IMR-90 (cell line): ENCODE results near the gene DDX46. TPM values are rescaled to one million over a fixed set of nuclear protein-coding genes. Genes with fewer than 3 reads are reported as not detected.
A peak's percentile ranks its signal among the peaks of the same experiment; 100 is the strongest.

ENCODE experiments used
- ATAC-seq: fragments of 200-7000 bp; cut with Tn5 transposase; 2 replicates; pipeline ENCODE4 v1.9.1; 2020; ENCODE audit warnings: low read depth, mild to moderate bottlenecking, moderate library complexity
- BruUV-seq: library from RNA; stranded (reverse); fragments of 400-500 nt; replicated peaks from 2 replicates; lab custom pipeline; 2021; lab: Mats Ljungman, UMichigan
- CTCF ChIA-PET: fragments of 300-600 bp; formaldehyde crosslinking; extraction: SDS; loops from one replicate; lab custom pipeline; 2021; ENCODE audit warnings: antibody characterized with exemption; lab: Yijun Ruan, JAX
- POLR2A ChIA-PET: fragments of 300-600 bp; sonication (Branson Sonifier 250); formaldehyde crosslinking; loops from one replicate; lab custom pipeline; 2022; ENCODE audit warnings: antibody characterized with exemption; ENCODE audit not compliant: unreplicated experiment; lab: Charles Lee
- DNase-seq: peaks from one replicate; pipeline ENCODE4 v3.0.0; 2013
- H2AFZ ChIP-seq: replicated peaks from 2 replicates; pipeline ENCODE3; 2013; ENCODE audit warnings: low read length, mild to moderate bottlenecking; ENCODE audit not compliant: poor library complexity
- H2AK5ac ChIP-seq: 2 replicates; pipeline ENCODE4 v1.6.1; 2013; ENCODE audit warnings: low read depth, low read length, inconsistent platforms
- H2AK9ac ChIP-seq: replicated peaks from 2 replicates; pipeline ENCODE3; 2013; ENCODE audit warnings: mild to moderate bottlenecking, low read depth, low read length, moderate library complexity; ENCODE audit not compliant: poor library complexity
- H2BK120ac ChIP-seq: 2 replicates; pipeline ENCODE4 v1.6.1; 2013; ENCODE audit warnings: low read depth, low read length, inconsistent platforms
- H2BK15ac ChIP-seq: 3 replicates; pipeline ENCODE4 v1.6.1; 2013; ENCODE audit warnings: low read depth, low read length, inconsistent platforms
- H2BK20ac ChIP-seq: 2 replicates; pipeline ENCODE4 v1.6.1; 2013; ENCODE audit warnings: low read depth, mild to moderate bottlenecking, inconsistent platforms, low read length, moderate library complexity
- H2BK5ac ChIP-seq: 2 replicates; pipeline ENCODE4 v1.6.1; 2013; ENCODE audit warnings: mild to moderate bottlenecking, low read depth, low read length, inconsistent platforms; ENCODE audit not compliant: poor library complexity, severe bottlenecking
- H3K14ac ChIP-seq: replicated peaks from 2 replicates; pipeline ENCODE4 v1.6.1; 2013; ENCODE audit warnings: low read depth, low read length, inconsistent platforms
- H3K18ac ChIP-seq: 2 replicates; pipeline ENCODE4 v1.6.1; 2013; ENCODE audit warnings: low read depth, low read length, control low read depth
- H3K23ac ChIP-seq: 2 replicates; pipeline ENCODE4 v1.6.1; 2013; ENCODE audit warnings: low read depth, low read length, inconsistent platforms
- H3K27ac ChIP-seq: 2 replicates; pipeline ENCODE4 v1.5.1; 2013; ENCODE audit warnings: mild to moderate bottlenecking, control low read depth, low read length; ENCODE audit not compliant: insufficient read depth
- H3K27me3 ChIP-seq: 2 replicates; pipeline ENCODE4 v1.6.1; 2013; ENCODE audit warnings: low read length; ENCODE audit not compliant: control insufficient read depth, insufficient read depth
- H3K36me3 ChIP-seq: 2 replicates; pipeline ENCODE4 v1.6.1; 2013; ENCODE audit warnings: low read length, mixed read lengths; ENCODE audit not compliant: control insufficient read depth, insufficient read depth
- H3K4ac ChIP-seq: 2 replicates; pipeline ENCODE4 v1.6.1; 2013; ENCODE audit warnings: low read depth, low read length, inconsistent platforms
- H3K4me1 ChIP-seq: 2 replicates; pipeline ENCODE4 v1.6.1; 2013; ENCODE audit warnings: low read length, mixed read lengths; ENCODE audit not compliant: control insufficient read depth, insufficient read depth
- H3K4me2 ChIP-seq: 2 replicates; pipeline ENCODE4 v1.6.1; 2013; ENCODE audit warnings: low read depth, mild to moderate bottlenecking, control low read depth, low read length, moderate library complexity
- H3K4me3 ChIP-seq: 2 replicates; pipeline ENCODE4 v1.5.1; 2013; ENCODE audit warnings: low read depth, mild to moderate bottlenecking, control low read depth, low read length, moderate library complexity; ENCODE audit not compliant: insufficient read depth
- H3K56ac ChIP-seq: 2 replicates; pipeline ENCODE4 v1.6.1; 2013; ENCODE audit warnings: low read length, inconsistent platforms; ENCODE audit not compliant: insufficient read depth; ENCODE audit errors: extremely low read depth
- H3K79me1 ChIP-seq, 2 experiments: 2 replicates each; pipeline ENCODE4 v1.6.1; 2013; ENCODE audit warnings: low read length in 2 of 2, inconsistent platforms in 1 of 2, low read depth in 1 of 2
- H3K9ac ChIP-seq: 2 replicates; pipeline ENCODE4 v1.6.1; 2013; ENCODE audit warnings: low read depth, low read length, control low read depth
- H3K9me1 ChIP-seq: 2 replicates; pipeline ENCODE4 v1.6.1; 2013; ENCODE audit warnings: low read length, inconsistent platforms; ENCODE audit not compliant: insufficient read depth
- H3K9me3 ChIP-seq: 2 replicates; pipeline ENCODE4 v1.6.1; 2013; ENCODE audit warnings: low read length; ENCODE audit not compliant: control insufficient read depth, insufficient read depth
- H4K20me1 ChIP-seq: 2 replicates; pipeline ENCODE4 v1.6.1; 2013; ENCODE audit warnings: low read length, inconsistent platforms; ENCODE audit not compliant: insufficient read depth
- H4K5ac ChIP-seq: 2 replicates; pipeline ENCODE4 v1.6.1; 2013; ENCODE audit warnings: mild to moderate bottlenecking, low read depth, low read length, control low read depth
- H4K8ac ChIP-seq, 2 experiments: 2 replicates each; pipeline ENCODE4 v1.6.1; 2013; ENCODE audit warnings: low read depth in 2 of 2, low read length in 2 of 2, control low read depth in 1 of 2, inconsistent platforms in 1 of 2
- H4K91ac ChIP-seq: 2 replicates; pipeline ENCODE4 v1.6.1; 2013; ENCODE audit warnings: low read depth, low read length, inconsistent platforms; ENCODE audit not compliant: insufficient read depth
- CEBPB ChIP-seq: IDR thresholded peaks from 2 replicates; pipeline ENCODE4 v1.6.1; 2012; ENCODE audit warnings: low read depth, low read length, improper control_type of control experiment
- ELK1 ChIP-seq: fragments of 150-350 bp; IDR thresholded peaks from 2 replicates; pipeline ENCODE4 v1.6.1; 2016; ENCODE audit warnings: low read depth, mild to moderate bottlenecking, low read length, moderate library complexity, borderline replicate concordance
- FOS ChIP-seq: fragments of 150-350 bp; IDR thresholded peaks from 2 replicates; pipeline ENCODE4 v1.6.1; 2016; ENCODE audit warnings: low read depth, low read length
- MAFK ChIP-seq: IDR thresholded peaks from 2 replicates; pipeline ENCODE4 v1.6.1; 2012; ENCODE audit warnings: low read depth, low read length, improper control_type of control experiment
- MAZ ChIP-seq: IDR thresholded peaks from 2 replicates; pipeline ENCODE4 v1.6.1; 2012; ENCODE audit warnings: low read depth, mild to moderate bottlenecking, low read length, improper control_type of control experiment, moderate library complexity, borderline replicate concordance
- MXI1 ChIP-seq: IDR thresholded peaks from 2 replicates; pipeline ENCODE4 v1.6.1; 2012; ENCODE audit warnings: low read depth, mild to moderate bottlenecking, low read length, moderate library complexity, borderline replicate concordance
- NFE2L2 ChIP-seq: fragments of 150-350 bp; IDR thresholded peaks from 2 replicates; pipeline ENCODE4 v1.6.1; 2016; ENCODE audit warnings: low read depth, mild to moderate bottlenecking, low read length
- SMC3 ChIP-seq: fragments of 150-350 bp; IDR thresholded peaks from 2 replicates; pipeline ENCODE4 v1.6.1; 2016; ENCODE audit warnings: low read depth, mild to moderate bottlenecking, antibody characterized with exemption, low read length, moderate library complexity
- WGBS, 2 experiments: methylation state at CpG; one replicate each; pipeline versions ENCODE4 v1.1.5 to v1.1.7; 2013; ENCODE audit warnings: missing lambda C conversion rate in 2 of 2; ENCODE audit not compliant: insufficient read length in 1 of 2; ENCODE audit errors: extremely low coverage in 2 of 2; 5-methylcytosine and 5-hydroxymethylcytosine counted together
- dilution Hi-C: fragments of 300-500 bp; cut with HindIII; formaldehyde crosslinking; loops from one replicate; pipeline ENCODE4 v1.14.3; 2018; ENCODE audit warnings: low sequenced_read_pairs; ENCODE audit not compliant: unreplicated experiment
- in situ Hi-C: fragments of 300-500 bp; cut with MboI; formaldehyde crosslinking; loops from 3 replicates; pipeline ENCODE4 v1.14.3; 2019; ENCODE audit warnings: low sequenced_read_pairs, inconsistent platforms, mixed read lengths
- intact Hi-C: fragments of 100-400 bp; cut with micrococcal nuclease; formaldehyde crosslinking; loops from 2 replicates; pipeline ENCODE4 v1.10.0; 2022
- polyA plus RNA-seq, 3 experiments: library from polyadenylated mRNA; depleted of rRNA; stranded (reverse); fragments of >200 nt; gene quantifications; 2 replicates each; pipeline ENCODE4 v1.2.3, GENCODE V29; 2012; ENCODE audit warnings: low replicate concordance in 1 of 3
- total RNA-seq: library from RNA; depleted of rRNA; stranded (reverse); fragments of >200 nt; gene quantifications from 2 replicates; pipeline ENCODE4 v1.2.3, GENCODE V29; 2012
- TF ChIP-seq, protein P1 (sequence below): conservative IDR thresholded peaks from 2 replicates; pipeline ENCODE4 v1.5.1; 2012; ENCODE audit warnings: mild to moderate bottlenecking, low read depth, low read length, improper control_type of control experiment

DDX46 gene
- total and polyA plus RNA-seq, 2 of the 4 experiments (the other 2 are of a cell fraction): 22.5 to 26.0 TPM

- in situ Hi-C loops: no loop called here
Measured at GRCh38 chr5:134735243-134735642, 23.3 kb upstream of the DDX46 start.

More at GRCh38 chr5:134735243-134735642, 23.3 kb upstream of the DDX46 start:
- Histone ChIP-seq H3K9me1 (no peaks in the 10 kb centered on the region), H2BK20ac (no peak overlapping the region), H3K9me3 (no peaks in the 10 kb centered on the region), H2AK5ac (no peak overlapping the region), H3K4me3 (no peak overlapping the region), H2AK9ac (no peak overlapping the region), H2BK5ac (no peak overlapping the region), H3K27ac (no peak overlapping the region), H2AFZ (no peak overlapping the region), H4K8ac (no peak overlapping the region), H3K14ac (no peak overlapping the region), H4K5ac (no peak overlapping the region), H3K27me3 (no peaks in the 10 kb centered on the region), H2BK120ac (no peak overlapping the region), H3K23ac (no peak overlapping the region), H2BK15ac (no peak overlapping the region), H4K20me1 (peaks cover 3% of the 10 kb centered on the region; the same call in 1 of the 2 replicates), H4K91ac (no peak overlapping the region), H3K4me2 (no peak overlapping the region), H3K79me1 (peaks cover 3 to 14% of the 10 kb centered on the region in 2 experiments; a peak in 3 of 4 replicates), H3K4ac (no peak overlapping the region; the same call in 1 of the 2 replicates), H3K4me1 (peaks cover 3% of the 10 kb centered on the region; the same call in 1 of the 2 replicates), H3K18ac (no peak overlapping the region), H3K36me3 (no peaks in the 10 kb centered on the region), H3K56ac (no peak overlapping the region), H3K9ac (no peak overlapping the region)
- intact Hi-C loops (loop anchor here (5.0 kb wide), 1 partner anchor 532 kb away; no protein-coding TSS in a partner anchor), dilution Hi-C loops (no loop called here)
- ChIA-PET POLR2A (no interaction called here), CTCF (no interaction called here)
- DNase-seq (no peak), ATAC-seq (no peak)
- WGBS, 2 experiments: 91% methylated on average over 4 of the region's 4 CpGs; no CpG with 5 or more reads in 1 of the 2 experiments
- BruUV-seq: no TSS peak
- TF ChIP-seq SMC3: no peak
- TF ChIP-seq NFE2L2: no peak
- no peak for TF ChIP-seq MAZ
- no peak for TF ChIP-seq MAFK
- TF ChIP-seq, protein P1, sequence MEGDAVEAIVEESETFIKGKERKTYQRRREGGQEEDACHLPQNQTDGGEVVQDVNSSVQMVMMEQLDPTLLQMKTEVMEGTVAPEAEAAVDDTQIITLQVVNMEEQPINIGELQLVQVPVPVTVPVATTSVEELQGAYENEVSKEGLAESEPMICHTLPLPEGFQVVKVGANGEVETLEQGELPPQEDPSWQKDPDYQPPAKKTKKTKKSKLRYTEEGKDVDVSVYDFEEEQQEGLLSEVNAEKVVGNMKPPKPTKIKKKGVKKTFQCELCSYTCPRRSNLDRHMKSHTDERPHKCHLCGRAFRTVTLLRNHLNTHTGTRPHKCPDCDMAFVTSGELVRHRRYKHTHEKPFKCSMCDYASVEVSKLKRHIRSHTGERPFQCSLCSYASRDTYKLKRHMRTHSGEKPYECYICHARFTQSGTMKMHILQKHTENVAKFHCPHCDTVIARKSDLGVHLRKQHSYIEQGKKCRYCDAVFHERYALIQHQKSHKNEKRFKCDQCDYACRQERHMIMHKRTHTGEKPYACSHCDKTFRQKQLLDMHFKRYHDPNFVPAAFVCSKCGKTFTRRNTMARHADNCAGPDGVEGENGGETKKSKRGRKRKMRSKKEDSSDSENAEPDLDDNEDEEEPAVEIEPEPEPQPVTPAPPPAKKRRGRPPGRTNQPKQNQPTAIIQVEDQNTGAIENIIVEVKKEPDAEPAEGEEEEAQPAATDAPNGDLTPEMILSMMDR: no peak
- TF ChIP-seq FOS: no peak
- peak; percentile 66 for TF ChIP-seq CEBPB
- no peak for TF ChIP-seq ELK1
- TF ChIP-seq MXI1: no peak
